GM21786 (cell line): ENCODE results near the gene CCL22.
"Not testable (repeated sequence)": the region's sequence is repeated elsewhere in the genome, so short reads cannot be mapped to it uniquely, and the experiment has no call there.

Experiments
- ATAC-seq: cut with Tn5 transposase; IDR thresholded peaks from one replicate; pipeline ENCODE4 v1.9.1; 2021; ENCODE audit not compliant: unreplicated experiment

Gene CCL22

GRCh38 chr16:57358527-57359095 lies at the start of gene CCL22:
Gene CCL22 (plus strand): TSS chr16:57358783. CDS start chr16:57358817, 34 bp downstream.
- peak; percentile 52 for ATAC-seq

- no peak for ATAC-seq
Measured at GRCh38 chr16:57310801-57311200, 47.8 kb upstream of the CCL22 start.

- ATAC-seq = no peak
Measured at GRCh38 chr16:57313509-57313908, 45.1 kb upstream of the CCL22 start.

GRCh38 chr16:57314161-57314785 lies 44.3 kb upstream of the CCL22 start:
- no peak for ATAC-seq

- no peak for ATAC-seq
Measured at GRCh38 chr16:57315416-57315815, 43.2 kb upstream of the CCL22 start.

GRCh38 chr16:57316390-57317017 lies 42.1 kb upstream of the CCL22 start:
- no peak for ATAC-seq

GRCh38 chr16:57318240-57318970 lies 40.2 kb upstream of the CCL22 start:
- no peak for ATAC-seq

- ATAC-seq = no peak
Measured at GRCh38 chr16:57319646-57320045, 38.9 kb upstream of the CCL22 start.

GRCh38 chr16:57324749-57325148 lies 33.8 kb upstream of the CCL22 start:
- no peak for ATAC-seq

- no peak for ATAC-seq
Measured at GRCh38 chr16:57325458-57325857, 33.1 kb upstream of the CCL22 start.

GRCh38 chr16:57329718-57330327 lies 28.8 kb upstream of the CCL22 start:
- ATAC-seq = no peak

- ATAC-seq = no peak
Measured at GRCh38 chr16:57331355-57331754, 27.2 kb upstream of the CCL22 start.

GRCh38 chr16:57333402-57333801 lies 25.2 kb upstream of the CCL22 start:
- ATAC-seq = no peak

- no peak for ATAC-seq
Measured at GRCh38 chr16:57335366-57335765, 23.2 kb upstream of the CCL22 start.

GRCh38 chr16:57341062-57341440 lies 17.5 kb upstream of the CCL22 start:
- no peak for ATAC-seq

- ATAC-seq = no peak
Measured at GRCh38 chr16:57341441-57342303, 16.9 kb upstream of the CCL22 start.

- ATAC-seq = not testable (repeated sequence)
Measured at GRCh38 chr16:57342606-57343005, 16.0 kb upstream of the CCL22 start.

- no peak for ATAC-seq
Measured at GRCh38 chr16:57343221-57343620, 15.4 kb upstream of the CCL22 start.

GRCh38 chr16:57344094-57344493 lies 14.5 kb upstream of the CCL22 start:
- ATAC-seq = not testable (repeated sequence)

- ATAC-seq = no peak
Measured at GRCh38 chr16:57345021-57345420, 13.6 kb upstream of the CCL22 start.
